K562 (cell line): ENCODE data around the gene GPR22. TPM values are rescaled to one million over a fixed set of nuclear protein-coding genes. Genes with fewer than 3 reads are reported as not detected.

Experiments used
- ATAC-seq: fragments of 200-7000 bp; cut with Tn5 transposase; 3 replicates; pipeline ENCODE4 v1.9.1; 2020; ENCODE audit warnings: moderate library complexity
- BruUV-seq: library from RNA; stranded (reverse); fragments of 400-500 nt; replicated peaks from 2 replicates; lab custom pipeline; 2021; lab: Mats Ljungman, UMichigan
- CTCF ChIA-PET: fragments of 300-600 bp; formaldehyde crosslinking; extraction: SDS; loops from one replicate; lab custom pipeline; 2021; ENCODE audit warnings: low intra/inter-chr PET ratio; lab: Yijun Ruan, JAX
- POLR2A ChIA-PET: fragments of 300-600, 350-650 bp; sonication (Branson Sonifier 250); formaldehyde crosslinking; extraction: SDS; loops from one replicate; lab custom pipeline; 2021; ENCODE audit warnings: antibody characterized with exemption, inconsistent platforms; lab: Yijun Ruan, JAX
- DNase-seq, 4 experiments: peaks; one replicate each; pipeline versions ENCODE4 v3.0.0 to v3.0.0-alpha.2; 2011 to 2018; ENCODE audit warnings: low spot score in 3 of 4, mixed read lengths in 3 of 4; ENCODE audit errors: extremely low read depth in 1 of 4
- FAIRE-seq: peaks from 2 replicates; lab custom pipeline; 2011; peaks lifted over from hg19 to GRCh38; lab: Jason Lieb, UNC
- H2AFZ ChIP-seq: 2 replicates; pipeline ENCODE4 v1.6.0; 2011; ENCODE audit warnings: low read depth, low read length, control low read depth, inconsistent platforms
- H3K27ac ChIP-seq: fragments of 200-600 bp; 3 replicates; pipeline ENCODE4 v1.8.0; 2011; ENCODE audit warnings: low read depth, mild to moderate bottlenecking, control low read depth, inconsistent platforms, low read length, moderate library complexity, mixed read lengths; ENCODE audit errors: extremely low read depth
- H3K27me3 ChIP-seq, 2 experiments: fragments of 300-600 bp in 1 of 2; 2 replicates in 1 of 2; 3 replicates in 1 of 2; pipeline versions ENCODE4 v1.6.0 to v1.8.0; 2011; ENCODE audit warnings: inconsistent platforms in 2 of 2, low read length in 2 of 2, mild to moderate bottlenecking in 1 of 2, mixed read lengths in 1 of 2, moderate library complexity in 1 of 2; ENCODE audit not compliant: control insufficient read depth in 2 of 2, insufficient read depth in 2 of 2
- H3K36me3 ChIP-seq: fragments of 300-600 bp; 3 replicates; pipeline ENCODE4 v1.8.0; 2011; ENCODE audit warnings: mild to moderate bottlenecking, low read length, inconsistent platforms; ENCODE audit not compliant: control insufficient read depth, insufficient read depth
- H3K4me1 ChIP-seq, 2 experiments: fragments of 200-600 bp in 1 of 2; replicated peaks in 1 of 2; 2 replicates in 1 of 2; 3 replicates in 1 of 2; pipeline versions ENCODE4 v1.5.1 to v1.8.0; 2011; ENCODE audit warnings: inconsistent platforms in 2 of 2, low read length in 2 of 2, mild to moderate bottlenecking in 1 of 2, mixed read lengths in 1 of 2, moderate library complexity in 1 of 2; ENCODE audit not compliant: control insufficient read depth in 2 of 2, insufficient read depth in 2 of 2
- H3K4me2 ChIP-seq: 2 replicates; pipeline ENCODE4 v1.6.1; 2011; ENCODE audit warnings: low read length, control low read depth, inconsistent platforms, mixed read lengths; ENCODE audit not compliant: insufficient read depth
- H3K4me3 ChIP-seq: fragments of 200-600 bp; sonication (generic), shearing (Covaris generic); 2 replicates; pipeline ENCODE4 v1.5.1; 2016; ENCODE audit warnings: control low read depth, inconsistent platforms
- H3K79me2 ChIP-seq: fragments of 200-600 bp; 3 replicates; pipeline ENCODE4 v1.8.0; 2011; ENCODE audit warnings: low read length, inconsistent platforms; ENCODE audit not compliant: control insufficient read depth, insufficient read depth
- H3K9ac ChIP-seq, 2 experiments: 2 replicates each; pipeline versions ENCODE4 v1.6.0 to v1.6.1; 2011; ENCODE audit warnings: low read depth in 2 of 2, low read length in 2 of 2, control low read depth in 1 of 2, inconsistent platforms in 1 of 2, mild to moderate bottlenecking in 1 of 2, mixed read lengths in 1 of 2; ENCODE audit not compliant: insufficient read depth in 1 of 2
- H3K9me1 ChIP-seq: one replicate; pipeline ENCODE4 v1.6.0; 2011; ENCODE audit warnings: inconsistent platforms, mild to moderate bottlenecking, low read length, moderate library complexity; ENCODE audit not compliant: control insufficient read depth, insufficient read depth
- H3K9me3 ChIP-seq: replicated peaks from 2 replicates; pipeline ENCODE4 v1.5.1; 2011; ENCODE audit warnings: low read depth, low read length, inconsistent platforms; ENCODE audit not compliant: control insufficient read depth, insufficient read depth
- H4K20me1 ChIP-seq: replicated peaks from 2 replicates; pipeline ENCODE4 v1.6.1; 2011; ENCODE audit warnings: low read length, inconsistent platforms, mixed read lengths; ENCODE audit not compliant: control insufficient read depth, insufficient read depth
- CREBBP ChIP-seq: IDR thresholded peaks from one replicate; pipeline ENCODE4 v1.6.1; 2012; ENCODE audit warnings: low read depth, mild to moderate bottlenecking, control low read depth, inconsistent platforms, low read length
- PML ChIP-seq: IDR thresholded peaks from 2 replicates; pipeline ENCODE4 v1.6.1; 2012; ENCODE audit warnings: low read length, inconsistent platforms
- PTBP1 ChIP-seq: fragments of 200-400 bp; formaldehyde crosslinking; IDR thresholded peaks from 2 replicates; pipeline ENCODE4 v1.6.1; 2017; ENCODE audit warnings: low read depth, low read length
- ZNF764 ChIP-seq: fragments of 250-450 bp; sonication (Bioruptor Pico); IDR thresholded peaks from 2 replicates; pipeline ENCODE4 v1.4.0; 2020; ENCODE audit warnings: low read depth, mild to moderate bottlenecking, moderate library complexity
- WGBS: fragments of 100-300 bp; shearing (Covaris generic); methylation state at CpG from one replicate; pipeline ENCODE4 v1.1.6; 2016; ENCODE audit warnings: low coverage, mixed read lengths; ENCODE audit not compliant: insufficient coverage; ENCODE audit errors: missing lambda C conversion rate; 5-methylcytosine and 5-hydroxymethylcytosine counted together
- in situ Hi-C: fragments of 300-500 bp; cut with MboI; formaldehyde crosslinking; loops from 4 replicates; pipeline ENCODE4 v1.15.0; 2018; ENCODE audit warnings: inconsistent platforms, mixed read lengths
- intact Hi-C: fragments of 100-400 bp; cut with micrococcal nuclease; formaldehyde crosslinking; loops from 2 replicates; pipeline ENCODE4 v1.14.2; 2022
- polyA plus RNA-seq, 8 experiments: library from polyadenylated mRNA; depleted of rRNA in 4 of 8; stranded (reverse) in 5 of 8; unstranded in 3 of 8; fragments of >200 nt; fragmentation: Nextera tagmentation in 2 of 8; fragmentation: Illumina TruSeq in 1 of 8; extraction: Ambion mirVana in 2 of 8; extraction: Trizol in 1 of 8; gene quantifications; 2 replicates each; pipeline versions ENCODE4 v1.2.1 to v1.2.3, GENCODE V29; 2011 to 2014; ENCODE audit warnings: inconsistent platforms in 1 of 8, missing spikeins in 1 of 8
- total RNA-seq, 7 experiments: library from RNA; depleted of rRNA in 6 of 7; stranded (reverse); fragments of >200 nt in 6 of 7; fragmentation: Illumina TruSeq in 2 of 7; extraction: Trizol in 2 of 7; gene quantifications; 2 replicates each; pipeline versions ENCODE4 v1.2.1 to v1.2.3, GENCODE V29; 2011 to 2021; ENCODE audit warnings: low replicate concordance in 1 of 7
- TF ChIP-seq, protein P1 (sequence below): IDR thresholded peaks from 2 replicates; pipeline ENCODE4 v1.6.1; 2011; ENCODE audit not compliant: insufficient read length; ENCODE audit errors: extremely low read depth

The GPR22 gene
- total and polyA plus RNA-seq, 9 of the 15 experiments (the other 6 are each of a cell fraction or from before 2014, with no cell fraction given), result 0.07 to 0.20 TPM; not detected in 7

GRCh38 chr7:107446531-107446930, 23.3 kb upstream of the GPR22 start:
- POLR2A ChIA-PET, result interaction anchor here (0.7 to 1.1 kb wide), 2 partner anchors 12 to 143 kb away, joined by 3 to 4 read pairs; no protein-coding TSS in a partner anchor
- ATAC-seq (peak; percentile 61), FAIRE-seq (no peak), DNase-seq (no peak)
- H3K27me3 ChIP-seq, result no peaks in the 10 kb centered on the region
- no TSS peak for BruUV-seq
- no peaks in the 10 kb centered on the region for H4K20me1 ChIP-seq
- TF ChIP-seq PML (no peak), PTBP1 (no peak), CREBBP (no peak)
- H3K9me3 ChIP-seq, result no peaks in the 10 kb centered on the region
- no peak overlapping the region for H3K4me3 ChIP-seq
- 0 out of 3 replicates have a peak, but pooled peaks cover 2% of the 10 kb centered on the region for H3K36me3 ChIP-seq
- H3K4me1 ChIP-seq, result no peaks in the 10 kb centered on the region
- no peak overlapping the region for H3K4me2 ChIP-seq
- no peaks in the 10 kb centered on the region for H3K79me2 ChIP-seq
- 71% methylated on average over 1 of the region's 1 CpG for WGBS
- H3K9me1 ChIP-seq, result no peaks in the 10 kb centered on the region
- no peak overlapping the region for H3K9ac ChIP-seq
- CTCF ChIA-PET, result no interaction called here
- no peak overlapping the region for H3K27ac ChIP-seq
- no peak overlapping the region for H2AFZ ChIP-seq
- in situ Hi-C loops, result no loop called here
- intact Hi-C loops, result no loop called here

- TF ChIP-seq, protein P1, sequence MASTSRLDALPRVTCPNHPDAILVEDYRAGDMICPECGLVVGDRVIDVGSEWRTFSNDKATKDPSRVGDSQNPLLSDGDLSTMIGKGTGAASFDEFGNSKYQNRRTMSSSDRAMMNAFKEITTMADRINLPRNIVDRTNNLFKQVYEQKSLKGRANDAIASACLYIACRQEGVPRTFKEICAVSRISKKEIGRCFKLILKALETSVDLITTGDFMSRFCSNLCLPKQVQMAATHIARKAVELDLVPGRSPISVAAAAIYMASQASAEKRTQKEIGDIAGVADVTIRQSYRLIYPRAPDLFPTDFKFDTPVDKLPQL, result no peak
- no peak for TF ChIP-seq ZNF764 (CRISPR knock-in tag)
- CTCF ChIA-PET, result no interaction called here
- WGBS, result 67% methylated on average over 1 of the region's 1 CpG
- no peaks in the 10 kb centered on the region for H3K4me1 ChIP-seq
- in situ Hi-C loops (no loop called here), intact Hi-C loops (no loop called here)
- H3K4me2 ChIP-seq, result no peak overlapping the region
- H3K9me3 ChIP-seq, result no peaks in the 10 kb centered on the region
- H3K27me3 ChIP-seq, result no peaks in the 10 kb centered on the region
- DNase-seq, result no peak
- no peak overlapping the region; a peak in 1 of 4 replicates for H3K9ac ChIP-seq
- H3K36me3 ChIP-seq, result 0 out of 3 replicates have a peak, but pooled peaks cover 2% of the 10 kb centered on the region
- H3K27ac ChIP-seq, result no peak overlapping the region
- no peaks in the 10 kb centered on the region for H3K9me1 ChIP-seq
- peak; percentile 33; the same call in 2 of the 3 replicates for ATAC-seq
- no peaks in the 10 kb centered on the region for H3K79me2 ChIP-seq
- no peaks in the 10 kb centered on the region for H4K20me1 ChIP-seq
- POLR2A ChIA-PET, result interaction anchor here (1.1 kb wide), 1 partner anchor 11 kb away, joined by 4 read pairs; no protein-coding TSS in a partner anchor
- FAIRE-seq, result no peak
- BruUV-seq, result no TSS peak
- H3K4me3 ChIP-seq, result no peak overlapping the region
- H2AFZ ChIP-seq, result no peak overlapping the region
Observed at GRCh38 chr7:107446988-107447387, 22.9 kb upstream of the GPR22 start.
